GM18868 (cell line): ENCODE measurements around the gene USP48.
"Not testable (repeated sequence)": the region's sequence is repeated elsewhere in the genome, so short reads cannot be mapped to it uniquely, and the experiment has no call there.

ENCODE experiments used
- ATAC-seq: cut with Tn5 transposase; IDR thresholded peaks from one replicate; pipeline ENCODE4 v1.9.1; 2021; ENCODE audit warnings: mild to moderate bottlenecking, moderate library complexity; ENCODE audit not compliant: unreplicated experiment

USP48 gene

GRCh38 chr1:21816602-21817302 is 33.8 kb upstream of the USP48 start:
- ATAC-seq: no peak

- no peak for ATAC-seq
Observed at GRCh38 chr1:21815724-21816321, 32.9 kb upstream of the USP48 start.

GRCh38 chr1:21814981-21815582 is 32.1 kb upstream of the USP48 start:
- ATAC-seq: no peak

GRCh38 chr1:21814241-21814918 is 31.4 kb upstream of the USP48 start:
- ATAC-seq: no peak

- no peak for ATAC-seq
Observed at GRCh38 chr1:21813542-21813941, 30.6 kb upstream of the USP48 start.

GRCh38 chr1:21811875-21812305 is 28.9 kb upstream of the USP48 start, which contains the start of gene LDLRAD2:
LDLRAD2 (plus strand) TSS chr1:21812265; CDS start chr1:21812452, 187 bp downstream.
- no peak for ATAC-seq

- no peak for ATAC-seq
Observed at GRCh38 chr1:21804536-21804935, 21.6 kb upstream of the USP48 start.

GRCh38 chr1:21801100-21801499 is 18.2 kb upstream of the USP48 start:
- ATAC-seq: no peak

- no peak for ATAC-seq
Observed at GRCh38 chr1:21799730-21800129, 16.8 kb upstream of the USP48 start.

- no peak for ATAC-seq
Observed at GRCh38 chr1:21795075-21795474, 12.1 kb upstream of the USP48 start.

DNA sequence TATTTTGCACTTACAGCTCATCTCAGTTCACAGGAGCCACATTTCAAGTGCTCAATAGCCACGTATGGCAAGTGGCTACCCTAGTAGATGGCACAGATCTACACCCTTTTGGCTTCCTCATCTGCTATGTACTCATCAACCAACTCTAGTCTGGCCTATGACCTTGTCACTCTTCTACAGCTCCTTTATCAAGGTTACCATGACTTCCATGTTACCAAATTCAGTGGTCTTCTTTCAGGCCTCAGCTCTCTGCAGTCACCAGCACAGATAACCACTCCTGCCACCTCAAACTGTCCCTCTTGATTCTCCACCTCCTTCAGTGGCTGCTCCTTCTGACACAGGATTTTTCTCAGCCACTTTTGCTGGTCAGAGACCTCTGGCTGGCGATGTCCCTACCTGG is 11.7 kb upstream of the USP48 start:
- ATAC-seq: no peak

GRCh38 chr1:21793104-21793503 is 10.2 kb upstream of the USP48 start:
- ATAC-seq: no peak

DNA sequence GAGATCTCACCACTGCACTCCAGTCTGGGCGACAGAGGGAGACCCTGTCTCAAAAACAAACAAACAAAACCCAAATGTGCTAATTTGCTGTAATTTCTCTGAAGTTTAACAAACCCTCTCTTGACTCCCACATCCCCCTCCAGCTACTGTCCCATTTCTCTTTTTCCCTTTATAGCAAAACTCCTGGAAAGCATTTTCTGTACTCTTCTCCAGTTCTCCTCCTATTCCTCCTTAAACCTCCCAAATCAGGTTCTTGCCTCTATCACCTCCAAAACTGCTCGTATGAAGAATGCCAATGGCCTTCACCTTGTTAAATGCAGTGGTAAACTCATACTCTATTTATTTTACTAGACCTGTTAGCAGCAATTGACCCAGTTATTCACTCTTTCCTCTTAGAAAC is 3.7 kb upstream of the USP48 start:
- ATAC-seq: no peak

DNA sequence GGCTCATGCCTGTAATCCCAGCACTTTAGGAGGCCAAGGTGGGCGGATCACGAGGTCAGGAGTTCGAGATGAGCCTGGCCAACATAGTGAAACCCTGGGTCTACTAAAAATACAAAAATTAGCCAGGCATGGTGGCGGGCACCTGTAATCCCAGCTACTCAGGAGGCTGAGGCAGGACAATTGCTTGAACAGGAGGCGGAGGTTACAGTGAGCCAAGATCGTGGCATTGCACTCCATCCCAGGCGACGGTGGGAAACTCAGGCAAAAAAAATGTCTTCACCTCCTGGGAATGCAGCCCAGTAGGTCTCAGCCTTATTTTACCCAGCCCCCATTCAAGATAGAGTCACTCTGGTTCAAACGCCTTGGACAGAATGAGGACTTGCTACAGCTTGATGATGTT is 2.8 kb upstream of the USP48 start:
- ATAC-seq: not testable (repeated sequence)

DNA sequence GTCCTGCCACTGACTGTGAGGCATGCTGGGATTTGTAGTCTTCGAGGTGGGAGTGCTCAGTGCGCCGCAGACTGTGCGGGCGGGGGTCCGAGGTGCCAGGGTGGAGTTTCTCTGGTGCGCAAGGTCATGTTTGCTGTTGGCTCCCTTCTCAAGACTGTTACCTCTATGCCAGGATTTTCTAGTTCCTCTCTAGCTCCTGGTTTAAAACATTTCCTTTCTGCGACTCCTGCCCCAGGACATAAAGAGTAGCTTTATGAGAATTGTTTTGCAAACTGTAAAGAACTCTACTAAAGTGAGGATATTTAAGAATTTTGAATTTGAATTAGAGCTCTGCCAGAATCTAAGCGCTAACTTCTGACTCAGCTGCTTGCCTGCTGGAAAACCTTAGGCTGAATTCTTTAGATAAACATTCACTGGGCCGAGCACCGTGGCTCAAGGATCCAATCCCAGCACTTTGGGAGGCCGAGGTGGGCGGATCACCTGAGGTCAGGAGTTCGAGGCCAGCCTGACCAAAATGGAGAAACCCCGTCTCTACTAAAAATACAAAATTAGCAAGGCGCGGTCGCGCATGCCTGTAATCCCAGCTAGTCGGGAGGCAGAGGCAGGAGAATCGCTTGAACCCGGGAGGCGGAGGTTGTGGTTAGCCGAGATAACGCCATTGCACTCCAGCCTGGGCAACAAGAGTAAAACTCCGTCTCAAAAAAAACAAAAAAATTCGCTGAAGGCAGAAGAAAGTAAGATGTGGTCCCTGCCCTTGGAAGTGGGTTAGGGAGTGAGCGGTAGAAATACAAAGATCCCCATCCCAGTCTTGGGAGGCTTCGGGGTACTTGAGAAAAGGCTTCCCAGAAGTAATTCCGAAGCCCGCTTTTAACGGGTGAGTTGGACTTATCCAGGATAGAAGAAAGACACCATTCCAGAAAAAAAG is 992 bp upstream of the USP48 start:
- ATAC-seq: no peak

DNA sequence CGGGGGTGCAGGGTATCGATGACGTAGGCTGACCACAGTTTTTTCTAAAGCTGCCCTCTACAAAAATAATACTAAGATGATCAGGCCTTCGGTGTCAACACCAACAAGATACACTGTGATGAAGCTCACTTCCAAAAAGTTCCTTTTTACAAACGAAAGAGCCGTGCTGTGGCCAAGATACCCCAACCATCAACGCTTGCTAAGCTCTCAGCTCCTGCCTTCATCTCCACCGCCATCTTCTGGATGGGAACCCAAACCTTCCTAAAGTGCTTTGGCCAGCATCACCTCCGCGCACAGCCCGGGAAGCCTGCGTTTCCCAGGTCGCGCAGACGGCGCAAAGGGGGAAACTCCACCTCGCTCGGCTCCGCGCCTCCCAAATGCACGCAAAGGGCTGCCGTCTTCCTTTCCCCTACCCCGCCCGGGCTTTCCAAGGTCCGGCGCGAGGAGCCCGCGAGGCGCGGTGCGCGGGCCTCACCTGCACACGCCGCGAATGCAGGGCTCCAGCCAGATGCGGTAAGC is 541 bp downstream of the USP48 start:
- peak; percentile 17 for ATAC-seq

- peak; percentile 23 for ATAC-seq
Observed at GRCh38 chr1:21781815-21782348, 1.1 kb downstream of the USP48 start.

DNA sequence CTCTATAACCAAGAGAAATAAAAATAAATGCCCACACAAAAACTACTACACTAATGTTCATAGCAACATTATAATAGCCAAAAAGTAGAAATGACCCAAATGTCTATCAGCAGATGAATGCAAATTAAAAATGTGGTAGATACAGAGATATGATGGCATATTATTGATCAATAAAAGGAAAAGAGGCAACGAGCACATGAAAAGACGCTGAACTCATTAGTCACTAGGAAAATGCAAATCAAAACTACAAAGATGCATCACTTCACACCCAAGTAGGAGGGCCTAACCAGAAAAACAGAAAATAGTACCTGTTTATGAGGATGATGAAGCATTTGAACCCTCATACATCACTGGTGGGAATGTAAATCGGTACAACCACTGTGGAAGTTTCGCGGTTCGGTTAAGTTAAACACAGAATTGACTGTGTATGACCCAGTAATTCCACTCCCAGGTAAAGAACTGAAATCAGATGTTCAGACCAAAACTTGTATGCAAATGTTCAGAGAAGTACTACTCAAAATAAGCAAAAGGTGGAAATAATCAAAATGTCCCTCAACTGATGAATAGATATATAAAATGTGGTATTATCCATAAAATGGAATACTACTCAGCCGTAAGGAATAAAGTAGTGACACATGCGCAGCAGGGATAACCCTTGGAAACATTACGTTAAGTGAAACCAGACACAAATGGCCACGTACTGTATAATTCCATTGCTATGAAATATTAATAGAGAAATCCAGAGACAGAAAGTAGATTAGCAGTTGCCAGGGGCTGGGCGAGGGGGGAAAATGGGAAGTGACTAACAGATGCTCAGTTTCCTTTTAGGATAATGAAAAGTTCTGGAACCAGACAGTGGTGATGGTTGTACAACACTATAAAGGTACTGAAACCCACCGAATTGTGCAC is 3.1 kb downstream of the USP48 start:
- no peak for ATAC-seq

- no peak for ATAC-seq
Observed at GRCh38 chr1:21778405-21778727, 4.6 kb downstream of the USP48 start.
